ENCODE data around the gene HTRA3.

The HTRA3 gene

GRCh38 chr4:8259743-8260430, 9.7 kb upstream of the HTRA3 start:
- no peak for DNase-seq (ENCODE audit: low spot score)
- TF ChIP-seq CTCF (IDR thresholded peaks at IDR 0.05; ENCODE audit: borderline replicate concordance, control extremely low read depth, extremely low read depth, insufficient read depth, missing control alignments), result no peak
- in situ Hi-C loops (cut with MboI; ENCODE audit: low sequenced_read_pairs, unreplicated experiment), result no loop called here

- DNase-seq (ENCODE audit: low spot score), result no peak
- in situ Hi-C loops (cut with MboI; ENCODE audit: low sequenced_read_pairs, unreplicated experiment), result no loop called here
- no peak for TF ChIP-seq CTCF (IDR thresholded peaks at IDR 0.05; ENCODE audit: borderline replicate concordance, control extremely low read depth, extremely low read depth, insufficient read depth, missing control alignments)
Measured at GRCh38 chr4:8260656-8261111, 8.9 kb upstream of the HTRA3 start.

GRCh38 chr4:8261851-8262535, 7.6 kb upstream of the HTRA3 start:
- in situ Hi-C loops (cut with MboI; ENCODE audit: low sequenced_read_pairs, unreplicated experiment), result no loop called here
- DNase-seq (ENCODE audit: low spot score), result no peak
- TF ChIP-seq CTCF (IDR thresholded peaks at IDR 0.05; ENCODE audit: borderline replicate concordance, control extremely low read depth, extremely low read depth, insufficient read depth, missing control alignments), result no peak

GRCh38 chr4:8262637-8263322, 6.8 kb upstream of the HTRA3 start:
- in situ Hi-C loops (cut with MboI; ENCODE audit: low sequenced_read_pairs, unreplicated experiment), result no loop called here
- DNase-seq (ENCODE audit: low spot score), result no peak
- TF ChIP-seq CTCF (IDR thresholded peaks at IDR 0.05; ENCODE audit: borderline replicate concordance, control extremely low read depth, extremely low read depth, insufficient read depth, missing control alignments), result no peak

GRCh38 chr4:8263397-8263796, 6.2 kb upstream of the HTRA3 start:
- TF ChIP-seq CTCF (IDR thresholded peaks at IDR 0.05; ENCODE audit: borderline replicate concordance, control extremely low read depth, extremely low read depth, insufficient read depth, missing control alignments), result no peak
- DNase-seq (ENCODE audit: low spot score), result no peak
- in situ Hi-C loops (cut with MboI; ENCODE audit: low sequenced_read_pairs, unreplicated experiment), result no loop called here

GRCh38 chr4:8264106-8264505, 5.4 kb upstream of the HTRA3 start:
- in situ Hi-C loops (cut with MboI; ENCODE audit: low sequenced_read_pairs, unreplicated experiment), result no loop called here
- no peak for TF ChIP-seq CTCF (IDR thresholded peaks at IDR 0.05; ENCODE audit: borderline replicate concordance, control extremely low read depth, extremely low read depth, insufficient read depth, missing control alignments)
- no peak for DNase-seq (ENCODE audit: low spot score)

All from GM13976 (cell line).